ENCODE results near the gene GALNT2. TPM values are rescaled to one million over a fixed set of nuclear protein-coding genes. Genes with fewer than 3 reads are reported as not detected.

Gene GALNT2
- total and polyA plus RNA-seq, 10 of the 15 experiments (the other 5 are each of a cell fraction or from before 2014, with no cell fraction given): 0.52 to 27.7 (median 16.3) TPM

GRCh38 chr1:230286166-230286889 is 219.3 kb downstream of the GALNT2 start (continued):
- TF ChIP-seq NKRF (conservative IDR thresholded peaks at IDR 0.05): no peak
- TF ChIP-seq SMAD5 (IDR thresholded peaks at IDR 0.05; ENCODE audit: low read depth): no peak
- no peak for TF ChIP-seq MYB (IDR thresholded peaks at IDR 0.05; ENCODE audit: borderline replicate concordance, low read depth, low read length)
- TF ChIP-seq RELB (IDR thresholded peaks at IDR 0.05; ENCODE audit: low read depth): no peak
- no peak for TF ChIP-seq CBX5 (IDR thresholded peaks at IDR 0.05; ENCODE audit: low read depth)
- no peak for TF ChIP-seq CHD4 (IDR thresholded peaks at IDR 0.05)
- no peak for TF ChIP-seq CHD1 (IDR thresholded peaks at IDR 0.05; ENCODE audit: low read depth, low read length)
- TF ChIP-seq IKZF2 (IDR thresholded peaks at IDR 0.05): no peak
- no peak for TF ChIP-seq SIX5 (IDR thresholded peaks at IDR 0.05; ENCODE audit: low read depth, low read length, severe bottlenecking)

DNA sequence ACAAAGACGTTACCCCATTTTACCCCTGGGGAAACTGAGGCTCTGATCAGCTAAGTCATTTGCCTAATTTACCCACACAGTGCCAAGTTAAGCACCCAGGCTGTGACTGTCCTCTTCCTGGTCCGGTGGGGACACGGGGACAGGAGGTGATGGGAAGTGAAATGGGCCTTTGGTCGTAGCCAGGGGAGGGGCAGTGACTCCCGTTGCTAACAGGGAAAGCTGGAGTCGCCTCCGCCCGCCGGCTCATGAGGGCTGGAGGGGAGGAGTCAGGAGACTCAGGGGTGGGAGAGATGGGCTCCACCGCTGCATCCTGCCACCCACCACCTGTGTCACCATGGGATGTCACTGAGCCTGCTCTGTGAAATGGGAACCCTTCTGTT is 219.8 kb downstream of the GALNT2 start:
- no TSS peak for BruUV-seq (replicated peaks)
- Histone ChIP-seq H4K20me1 (ENCODE audit: control insufficient read depth, insufficient read depth) (no peaks in the 10 kb centered on the region), H3K79me2 (ENCODE audit: control insufficient read depth, insufficient read depth, low read length) (no peaks in the 10 kb centered on the region), H3K27me3 (replicated peaks in 1 of 2; ENCODE audit: control insufficient read depth in 2 of 2, insufficient read depth in 2 of 2, low read length in 1 of 2) (no peaks in the 10 kb centered on the region), H3K4me1 (ENCODE audit: control insufficient read depth, insufficient read depth, low read length) (no peaks in the 10 kb centered on the region; the same call in 1 of the 2 replicates), H3K27ac (ENCODE audit: control insufficient read depth, insufficient read depth) (no peak overlapping the region), H3K9ac (ENCODE audit: control insufficient read depth, insufficient read depth, low read length) (no peak overlapping the region), H3K4me2 (ENCODE audit: control insufficient read depth, insufficient read depth) (no peak overlapping the region), H2AFZ (ENCODE audit: control insufficient read depth, low read depth, low read length) (no peak overlapping the region), H3K36me3 (ENCODE audit: control insufficient read depth in 2 of 2, insufficient read depth in 2 of 2, low read length in 1 of 2) (no peaks in the 10 kb centered on the region), H3K4me3 (no peak overlapping the region), H3K9me3 (replicated peaks; ENCODE audit: control insufficient read depth, insufficient read depth, low read length) (no peaks in the 10 kb centered on the region)
- POLR2A ChIA-PET: no interaction called here
- in situ Hi-C loops (cut with MboI) (no loop called here), intact Hi-C loops (cut with micrococcal nuclease; ENCODE audit: unreplicated experiment) (no loop called here)
- 64% methylated on average over 10 of the region's 10 CpGs for WGBS (ENCODE audit: insufficient coverage, insufficient replicate concordance, low lambda C conversion rate, missing lambda C conversion rate)
- CTCF ChIA-PET: no interaction called here
- SMC1A ChIA-PET (ENCODE audit: uncharacterized antibody, unreplicated experiment): no interaction called here
- FAIRE-seq: no peak
- TF ChIP-seq ATF2 (IDR thresholded peaks at IDR 0.05; ENCODE audit: low read length) (no peak), SREBF2 (IDR thresholded peaks at IDR 0.05; ENCODE audit: low read length) (no peak), NKRF (conservative IDR thresholded peaks at IDR 0.05) (no peak)
- TF ChIP-seq, protein P1, sequence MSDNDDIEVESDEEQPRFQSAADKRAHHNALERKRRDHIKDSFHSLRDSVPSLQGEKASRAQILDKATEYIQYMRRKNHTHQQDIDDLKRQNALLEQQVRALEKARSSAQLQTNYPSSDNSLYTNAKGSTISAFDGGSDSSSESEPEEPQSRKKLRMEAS (IDR thresholded peaks at IDR 0.05; ENCODE audit: low read depth, low read length): no peak
- RAD21 ChIA-PET (ENCODE audit: unreplicated experiment): no interaction called here
- DNase-seq (ENCODE audit: low read depth, low spot score): no peak
- ATAC-seq: no peak
